GM18519 (cell line): Measurements from ENCODE around the gene BTLA.
"Not testable (repeated sequence)": the region's sequence is repeated elsewhere in the genome, so short reads cannot be mapped to it uniquely, and the experiment has no call there.

ENCODE experiments used
- ATAC-seq: cut with Tn5 transposase; IDR thresholded peaks from one replicate; pipeline ENCODE4 v1.9.1; 2021; ENCODE audit warnings: mild to moderate bottlenecking, moderate library complexity; ENCODE audit not compliant: unreplicated experiment, low FRiP score

Gene BTLA

DNA sequence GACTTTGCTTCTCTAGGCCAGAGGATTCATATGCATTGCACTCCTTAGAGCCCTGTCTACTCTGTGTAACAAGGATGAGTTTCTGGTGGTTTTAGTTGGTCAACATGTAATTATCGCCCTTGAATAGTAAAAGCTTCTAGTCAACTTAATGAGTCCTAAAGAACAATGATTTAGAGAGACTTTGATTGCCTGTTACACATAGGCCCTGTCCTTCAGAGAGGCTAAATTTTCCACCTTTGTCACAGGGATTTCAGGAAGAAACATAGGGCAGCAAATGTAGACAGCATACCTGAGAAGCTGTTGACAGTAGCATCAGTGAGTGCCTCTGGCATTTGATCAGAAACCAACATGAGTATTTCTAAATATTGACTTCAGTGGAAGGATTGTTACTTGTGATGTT lies 7.1 kb downstream of the BTLA start:
- ATAC-seq = no peak

- ATAC-seq = no peak
Measured at GRCh38 chr3:112491373-112491772, 7.9 kb downstream of the BTLA start.

DNA sequence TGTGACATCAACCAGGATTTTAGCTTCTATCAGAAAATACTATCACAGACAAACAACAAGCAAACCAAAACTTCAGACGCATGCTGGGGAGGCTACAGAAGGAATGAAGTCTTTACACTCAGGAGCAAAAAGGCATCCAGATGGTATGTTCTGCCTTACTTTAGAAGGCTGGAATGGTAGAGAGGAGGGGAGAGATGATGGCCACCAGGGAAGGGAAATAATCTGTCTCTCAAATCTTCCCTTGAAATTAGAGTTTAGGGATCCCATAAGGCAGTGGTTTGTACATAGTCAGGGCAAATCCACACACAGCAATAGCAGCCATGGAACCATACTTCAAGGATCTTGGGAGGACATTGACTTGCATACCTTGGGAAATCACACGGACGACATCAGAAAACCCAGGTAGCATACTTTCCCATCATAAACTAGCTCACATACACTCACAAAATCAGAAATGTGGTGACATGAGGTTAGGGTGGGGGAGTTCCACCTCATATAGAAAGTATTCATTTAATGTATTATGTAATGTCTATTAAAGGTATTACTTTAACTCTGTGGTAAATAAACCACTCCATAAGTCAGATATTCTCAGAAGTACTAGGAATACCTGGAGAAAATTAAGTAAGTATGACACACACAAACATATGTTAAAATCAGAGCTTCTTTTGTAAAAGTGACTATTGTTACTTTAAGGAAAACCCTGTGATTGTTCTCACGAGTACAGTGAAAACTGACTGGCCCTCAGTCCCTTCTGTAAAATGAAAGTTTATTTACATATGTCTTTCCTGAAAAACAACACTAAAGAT lies 9.4 kb downstream of the BTLA start:
- peak; percentile 50 for ATAC-seq

DNA sequence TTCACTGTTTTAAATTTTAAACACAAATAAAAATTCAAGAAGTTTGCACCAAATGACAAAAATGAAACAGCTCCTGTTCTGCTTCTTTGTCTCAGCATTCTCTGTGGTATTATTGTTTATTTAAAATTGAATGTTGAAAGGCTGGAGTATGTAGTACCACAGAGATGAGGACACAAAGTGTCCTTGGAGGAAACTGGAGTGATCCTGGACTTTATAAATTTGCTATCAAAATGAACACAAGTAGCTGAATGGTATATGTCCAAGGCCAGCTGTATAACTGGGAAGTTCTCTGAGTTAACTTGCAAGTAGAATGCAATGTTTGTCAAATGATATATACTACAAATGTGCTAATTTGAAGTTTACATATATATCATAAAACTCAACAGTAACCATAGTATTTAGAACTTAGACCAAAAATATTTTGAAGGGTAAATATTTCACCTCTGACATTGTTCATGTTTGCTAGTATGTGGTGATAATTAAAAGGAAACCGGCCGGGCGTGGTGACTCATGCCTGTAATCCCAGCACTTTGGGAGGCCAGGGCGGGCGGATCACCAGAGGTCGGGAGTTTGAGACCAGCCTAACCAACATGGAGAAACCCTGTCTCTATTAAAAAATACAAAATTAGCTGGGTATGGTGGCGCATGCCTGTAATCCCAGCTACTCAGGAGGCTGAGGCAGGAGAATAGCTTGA lies 12.3 kb downstream of the BTLA start:
- no peak for ATAC-seq

DNA sequence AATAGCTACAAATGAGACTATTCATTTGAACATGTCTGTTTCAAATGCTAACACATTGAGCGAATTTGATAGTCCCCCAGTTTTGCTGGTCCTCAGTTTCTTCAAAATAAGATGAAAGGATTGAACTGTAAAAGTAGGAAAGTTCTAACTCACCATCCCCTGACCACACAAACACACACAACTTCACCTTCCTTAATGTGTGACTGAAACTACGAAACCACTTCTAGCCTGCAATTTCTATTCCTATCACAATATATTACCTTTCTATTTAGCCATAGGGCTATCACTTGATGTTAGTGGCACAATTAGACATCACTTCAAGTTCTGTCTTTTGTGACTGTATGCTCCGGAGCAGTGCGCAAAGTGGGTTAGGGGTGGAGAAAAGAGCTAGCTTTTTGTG lies 14.9 kb downstream of the BTLA start:
- ATAC-seq = no peak

DNA sequence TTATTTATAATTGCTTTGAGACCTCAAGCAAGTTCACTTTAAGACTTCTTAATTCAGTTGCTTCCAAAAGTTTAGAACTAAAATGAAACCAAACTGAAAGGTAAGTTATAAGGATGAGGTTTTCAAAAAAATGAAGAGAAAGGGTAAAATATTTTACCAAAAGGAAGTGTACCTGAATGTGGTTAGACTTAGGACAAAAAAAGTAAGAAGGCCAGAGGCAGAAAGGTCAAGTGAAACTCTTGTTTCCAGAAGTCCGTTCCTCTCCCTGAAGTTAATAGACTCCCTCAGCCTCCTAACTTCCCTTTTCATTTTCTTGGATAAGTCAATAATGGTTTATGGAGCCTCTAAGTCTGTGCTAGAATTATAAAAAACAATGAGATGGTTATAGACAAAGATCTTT lies 16.6 kb downstream of the BTLA start:
- no peak for ATAC-seq

GRCh38 chr3:112481302-112481721 lies 18.0 kb downstream of the BTLA start:
- ATAC-seq = no peak

GRCh38 chr3:112477891-112478290 lies 21.4 kb downstream of the BTLA start:
- ATAC-seq = no peak

DNA sequence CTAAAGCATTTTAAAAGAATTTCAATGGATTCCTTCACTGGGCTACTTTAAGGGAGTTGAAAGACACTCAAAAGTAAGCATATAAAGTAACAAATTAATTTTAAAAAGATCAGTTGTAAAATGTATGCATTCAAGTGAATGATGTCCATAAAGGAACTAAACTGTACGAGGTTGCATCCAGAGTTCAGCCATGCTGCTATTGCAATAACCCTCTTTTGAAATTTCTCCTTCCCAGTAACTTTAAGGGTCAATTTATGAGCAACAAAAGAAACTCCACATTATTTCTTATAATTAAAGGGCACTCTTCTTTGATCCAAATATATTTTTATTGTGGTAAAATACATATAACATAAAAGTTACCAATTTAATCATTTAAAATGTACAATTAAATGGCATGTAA lies 22.9 kb downstream of the BTLA start:
- no peak for ATAC-seq

DNA sequence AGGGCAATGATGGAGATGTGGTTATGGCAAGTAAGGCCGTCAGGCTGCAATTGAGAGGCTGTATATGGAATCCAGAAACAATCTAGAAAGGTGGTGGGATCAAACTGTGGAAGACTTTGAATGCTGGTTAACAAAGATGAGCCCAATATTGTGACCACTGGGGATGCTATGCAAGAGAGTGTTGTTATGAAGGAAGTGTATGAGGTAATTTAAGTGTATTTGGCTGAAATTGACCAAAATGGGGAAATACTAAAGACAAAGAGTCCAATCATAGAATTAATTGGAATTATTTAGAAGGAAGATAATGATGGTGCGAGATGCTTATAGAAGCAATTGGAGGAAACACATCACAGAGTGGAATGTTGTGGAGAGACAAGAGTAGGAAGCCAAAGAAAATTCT lies 24.5 kb downstream of the BTLA start:
- ATAC-seq = no peak

GRCh38 chr3:112472691-112473090 lies 26.6 kb downstream of the BTLA start:
- ATAC-seq = no peak

DNA sequence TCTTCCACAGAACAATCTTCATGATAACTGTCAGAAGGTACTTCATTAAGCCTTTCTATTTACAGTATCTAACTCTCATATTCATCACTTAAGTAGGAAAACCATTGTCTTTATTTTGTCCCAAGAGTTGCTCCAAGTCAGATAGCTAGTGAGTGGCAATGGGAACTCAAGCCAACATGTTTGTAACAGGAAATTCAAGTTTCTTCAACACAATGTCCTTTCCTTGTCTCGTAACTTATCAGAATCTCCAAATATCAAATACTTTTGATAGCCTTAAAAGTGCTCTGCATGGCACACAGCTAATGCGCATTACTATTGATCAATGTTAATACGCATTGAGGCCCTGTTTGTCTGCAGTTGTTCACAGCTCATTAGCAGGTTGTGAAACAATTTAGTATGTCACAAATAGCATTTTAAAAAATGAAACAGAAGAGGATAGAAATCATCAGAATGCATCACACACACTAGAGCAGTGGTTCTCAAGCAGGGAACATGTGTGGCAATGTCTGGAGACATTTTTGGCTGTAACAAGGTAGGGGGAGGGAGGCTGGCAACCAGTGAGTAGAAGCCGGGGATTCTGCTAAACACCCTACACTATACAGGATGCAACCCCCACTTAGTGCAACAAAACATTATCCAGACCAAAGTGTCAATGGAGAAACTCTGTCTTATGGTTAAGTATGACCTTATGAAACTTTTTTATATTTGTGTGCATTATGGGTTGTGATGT lies 27.5 kb downstream of the BTLA start:
- no peak for ATAC-seq

- no peak for ATAC-seq
Measured at GRCh38 chr3:112470788-112471187, 28.5 kb downstream of the BTLA start.

- no peak for ATAC-seq
Measured at GRCh38 chr3:112469671-112470070, 29.6 kb downstream of the BTLA start.

- ATAC-seq = no peak
Measured at GRCh38 chr3:112467539-112467938, 31.7 kb downstream of the BTLA start.

- ATAC-seq = no peak
Measured at GRCh38 chr3:112466020-112466419, 33.3 kb downstream of the BTLA start.

DNA sequence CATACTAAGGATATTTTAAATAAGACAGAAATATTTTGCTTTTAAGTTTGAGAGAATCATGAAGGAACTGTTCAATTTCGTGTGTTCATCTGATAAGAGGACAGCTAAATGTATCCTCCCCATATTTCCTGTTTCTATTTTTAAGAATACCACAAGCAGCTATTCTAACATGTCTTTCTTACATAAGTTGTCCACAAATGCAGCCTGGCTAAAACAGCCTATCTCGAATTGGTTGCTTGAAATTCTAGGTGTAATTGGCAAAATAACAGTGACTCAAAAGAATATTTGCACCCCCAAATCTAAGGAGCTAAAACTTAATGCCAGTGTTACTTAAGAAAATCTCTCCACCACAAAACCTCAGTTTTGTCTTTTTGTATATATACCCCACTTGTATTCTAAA lies 35.0 kb downstream of the BTLA start:
- ATAC-seq = no peak

GRCh38 chr3:112463250-112463649 lies 36.0 kb downstream of the BTLA start:
- ATAC-seq = peak; percentile 28

DNA sequence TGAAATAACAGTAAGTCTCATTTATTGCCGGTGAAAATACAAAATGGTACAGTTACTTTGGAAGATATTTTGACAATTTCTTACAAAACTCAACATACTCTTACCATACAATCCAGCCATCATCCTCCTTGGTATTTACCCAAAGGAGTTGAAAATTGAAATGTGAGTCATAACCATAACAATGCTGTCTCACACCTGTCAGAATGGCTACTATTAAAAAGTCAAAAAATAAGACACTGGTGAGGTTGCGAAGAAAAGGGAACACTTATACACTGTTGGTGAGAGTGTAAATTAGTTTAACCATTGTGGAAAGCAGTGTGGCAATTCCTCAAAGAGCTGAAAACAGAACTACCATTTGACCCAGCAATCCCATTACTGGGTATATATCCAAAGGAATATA lies 37.5 kb downstream of the BTLA start:
- not testable (repeated sequence) for ATAC-seq

DNA sequence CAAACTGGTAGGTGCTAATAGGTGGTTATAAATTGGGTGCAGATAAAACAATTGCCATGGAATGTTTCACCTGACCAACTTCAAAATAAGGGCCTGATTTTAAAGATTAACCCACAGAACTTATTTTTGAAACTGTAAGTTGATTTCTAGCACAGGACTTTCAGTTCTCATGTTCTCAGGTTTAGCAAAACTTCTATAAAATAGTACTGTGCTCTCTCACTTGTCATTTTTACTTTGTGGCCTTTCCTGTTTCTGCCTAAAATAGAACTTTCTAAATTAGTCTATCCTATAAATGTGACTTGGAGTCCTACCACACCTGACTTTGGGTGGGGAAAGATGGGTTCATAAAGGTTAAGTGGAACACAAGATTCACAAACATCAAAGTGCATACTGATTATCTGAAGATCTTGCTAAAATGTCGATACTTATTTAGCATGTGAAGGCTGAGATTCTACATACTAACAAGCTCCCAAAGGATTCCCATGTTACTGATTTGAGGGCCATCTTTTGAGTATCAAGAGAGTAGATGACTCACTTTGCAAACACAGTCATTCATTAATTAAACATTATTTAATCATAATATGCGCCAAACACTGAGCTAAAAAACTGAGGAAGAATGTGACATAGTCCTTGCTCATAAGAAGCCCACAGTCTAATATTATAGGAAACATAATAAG lies 38.6 kb downstream of the BTLA start:
- peak; percentile 30 for ATAC-seq

- peak; percentile 30 for ATAC-seq
Measured at GRCh38 chr3:112459750-112460149, 39.5 kb downstream of the BTLA start.
